Fibroblast of villous mesenchyme (primary cell): ENCODE measurements around the gene SEL1L. TPM values are rescaled to one million over a fixed set of nuclear protein-coding genes. Genes with fewer than 3 reads are reported as not detected.

Experiments
- DNase-seq: peaks from one replicate; pipeline ENCODE4 v3.0.0-alpha.2; 2010; ENCODE audit warnings: low read depth
- H3K4me3 ChIP-seq: 2 replicates; pipeline ENCODE4 v1.5.1; 2011; ENCODE audit warnings: low read depth, mild to moderate bottlenecking, low read length
- total RNA-seq: library from RNA; depleted of rRNA; stranded (reverse); fragments of >200 nt; gene quantifications from 2 replicates; pipeline ENCODE4 v1.2.3, GENCODE V29; 2012
- TF ChIP-seq, protein P1 (sequence below): IDR thresholded peaks from 2 replicates; pipeline ENCODE4 v1.5.1; 2012; ENCODE audit warnings: low read depth, mild to moderate bottlenecking, low read length; ENCODE audit not compliant: insufficient read depth

The SEL1L gene
- total RNA-seq, 1 donor: 97.6 TPM

DNA sequence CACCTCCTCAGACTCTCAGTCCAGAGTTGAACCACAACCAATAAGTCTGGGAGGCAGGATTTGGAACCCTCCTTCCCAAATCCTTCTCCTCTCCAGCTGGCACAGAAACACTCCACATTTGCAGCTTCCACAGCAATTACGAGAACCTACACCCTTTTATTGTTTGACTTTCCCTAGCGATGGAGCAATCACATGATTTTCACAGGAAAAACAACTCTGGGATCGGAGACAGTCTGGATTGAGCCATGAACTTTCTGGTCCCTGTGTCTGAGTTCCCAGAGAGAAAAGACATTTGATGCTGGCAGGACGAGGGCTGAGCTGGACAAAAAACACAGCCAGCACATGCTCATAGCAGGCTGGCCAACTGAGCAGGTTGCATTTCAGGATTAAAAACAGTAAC lies 84.5 kb downstream of the SEL1L start:
- DNase-seq: no peak
- no peak overlapping the region for H3K4me3 ChIP-seq
- TF ChIP-seq, protein P1, sequence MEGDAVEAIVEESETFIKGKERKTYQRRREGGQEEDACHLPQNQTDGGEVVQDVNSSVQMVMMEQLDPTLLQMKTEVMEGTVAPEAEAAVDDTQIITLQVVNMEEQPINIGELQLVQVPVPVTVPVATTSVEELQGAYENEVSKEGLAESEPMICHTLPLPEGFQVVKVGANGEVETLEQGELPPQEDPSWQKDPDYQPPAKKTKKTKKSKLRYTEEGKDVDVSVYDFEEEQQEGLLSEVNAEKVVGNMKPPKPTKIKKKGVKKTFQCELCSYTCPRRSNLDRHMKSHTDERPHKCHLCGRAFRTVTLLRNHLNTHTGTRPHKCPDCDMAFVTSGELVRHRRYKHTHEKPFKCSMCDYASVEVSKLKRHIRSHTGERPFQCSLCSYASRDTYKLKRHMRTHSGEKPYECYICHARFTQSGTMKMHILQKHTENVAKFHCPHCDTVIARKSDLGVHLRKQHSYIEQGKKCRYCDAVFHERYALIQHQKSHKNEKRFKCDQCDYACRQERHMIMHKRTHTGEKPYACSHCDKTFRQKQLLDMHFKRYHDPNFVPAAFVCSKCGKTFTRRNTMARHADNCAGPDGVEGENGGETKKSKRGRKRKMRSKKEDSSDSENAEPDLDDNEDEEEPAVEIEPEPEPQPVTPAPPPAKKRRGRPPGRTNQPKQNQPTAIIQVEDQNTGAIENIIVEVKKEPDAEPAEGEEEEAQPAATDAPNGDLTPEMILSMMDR: no peak

DNA sequence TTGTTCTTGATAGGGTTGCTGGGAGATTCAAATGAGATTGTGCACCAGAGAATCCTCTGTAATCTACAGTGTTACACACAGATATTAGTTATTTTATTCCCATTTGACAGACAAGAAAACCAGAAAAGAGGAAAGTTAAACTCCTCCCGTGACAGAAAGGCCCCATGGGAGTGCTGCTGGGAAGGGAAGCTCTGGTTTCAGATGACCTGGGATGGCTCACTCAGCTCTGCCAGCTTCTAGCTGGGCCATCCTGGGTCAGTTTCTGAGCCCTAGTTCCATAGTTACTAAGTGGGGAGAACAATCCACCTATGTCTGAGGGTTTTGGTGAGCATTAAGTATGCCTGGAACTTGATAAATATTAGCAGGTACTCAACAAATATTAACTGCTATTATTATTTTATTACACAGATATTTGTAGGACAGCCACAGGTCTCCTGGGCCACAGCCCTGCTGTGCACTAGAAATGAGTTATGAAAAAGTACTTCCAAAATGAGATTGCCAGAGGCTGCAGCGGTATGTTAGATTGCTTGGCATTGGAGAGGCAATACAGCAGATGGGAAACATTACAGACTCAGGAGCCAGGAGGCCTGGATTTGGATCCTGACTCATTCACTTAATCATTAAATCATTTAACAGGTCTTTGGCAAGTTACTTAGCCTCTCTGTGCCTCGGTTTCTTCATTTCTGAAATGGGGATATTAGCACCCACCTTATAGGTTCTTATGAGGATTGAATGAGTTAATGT lies 86.5 kb downstream of the SEL1L start:
- H3K4me3 ChIP-seq: no peak overlapping the region
- no peak for DNase-seq
- TF ChIP-seq, protein P1: no peak

DNA sequence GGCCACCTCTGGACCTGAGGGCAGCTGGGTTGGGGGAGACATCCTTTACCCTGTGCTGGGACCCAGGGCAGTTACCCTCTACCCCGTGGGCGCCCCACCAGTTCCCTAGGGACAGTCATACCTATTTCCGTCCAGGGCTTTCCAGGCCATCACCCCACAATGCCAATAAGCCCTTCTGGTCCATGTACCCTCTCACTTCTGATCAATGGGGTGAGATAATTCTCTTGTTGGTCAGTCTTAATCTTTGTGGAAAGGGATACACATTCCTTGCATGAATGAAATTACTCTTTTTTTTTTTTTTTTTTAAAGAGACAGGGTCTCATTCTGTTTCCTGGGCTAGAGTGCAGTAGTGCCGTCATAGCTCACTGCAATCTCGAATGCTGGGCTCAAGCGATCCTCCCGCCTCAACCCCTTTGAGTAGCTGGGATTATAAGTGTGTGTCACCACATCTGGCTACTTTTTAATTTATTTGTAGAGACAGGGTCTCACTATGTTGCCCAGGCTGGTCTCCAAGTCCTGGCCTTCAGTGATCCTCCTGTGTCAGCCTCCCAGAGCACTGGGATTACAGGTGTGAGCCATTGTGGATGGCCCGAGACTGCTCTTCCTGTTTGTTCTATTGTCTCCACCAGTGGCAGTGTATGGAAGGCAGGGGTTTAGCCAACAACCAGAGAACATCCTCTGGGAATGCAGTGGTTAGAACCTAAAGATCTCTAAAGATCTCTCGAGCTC lies 87.2 kb downstream of the SEL1L start:
- H3K4me3 ChIP-seq: no peak overlapping the region
- TF ChIP-seq, protein P1: no peak
- DNase-seq: no peak

DNA sequence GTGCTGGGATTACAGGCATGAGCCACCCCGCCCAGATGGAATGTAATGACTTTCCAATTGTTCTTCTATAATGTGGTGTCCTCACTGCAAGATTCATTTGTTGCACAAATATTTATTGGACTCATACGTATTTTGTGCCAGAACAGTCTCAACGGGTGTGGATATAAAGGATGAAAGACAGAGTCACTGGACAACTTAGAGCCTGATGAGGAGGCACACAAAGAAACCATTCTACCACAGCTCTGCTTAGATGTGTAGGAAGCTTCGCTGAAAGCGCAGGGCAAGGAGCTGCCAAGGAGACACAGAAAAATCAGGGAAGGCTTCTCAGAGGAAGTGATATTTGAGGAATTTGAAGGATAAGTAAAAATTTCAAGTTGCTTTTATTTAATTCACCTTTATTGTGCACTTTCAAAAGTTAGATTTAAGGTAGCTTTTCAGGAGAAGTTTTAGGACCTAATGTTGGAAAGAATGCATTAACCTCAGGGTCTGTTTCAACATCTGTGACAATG lies 92.0 kb downstream of the SEL1L start:
- TF ChIP-seq, protein P1: no peak
- H3K4me3 ChIP-seq: no peak overlapping the region
- DNase-seq: no peak

DNA sequence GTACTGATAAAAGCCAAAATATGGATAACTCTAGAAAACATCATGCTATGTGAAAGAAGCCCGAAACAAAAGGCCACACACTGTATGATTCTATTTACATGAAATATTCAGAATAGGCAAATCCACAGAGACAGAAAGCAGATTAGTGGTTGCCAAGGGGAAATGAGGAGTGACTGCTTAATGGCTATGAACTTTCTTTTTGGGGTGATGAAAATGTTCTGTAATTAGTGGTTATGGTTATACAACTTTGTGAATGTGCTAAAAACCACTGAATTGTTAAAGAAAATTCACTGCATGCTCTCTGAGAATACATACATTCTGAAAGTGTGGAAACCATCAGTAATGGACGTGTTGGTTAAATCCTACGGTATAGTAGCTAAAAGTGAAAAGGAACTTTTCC lies 93.6 kb downstream of the SEL1L start:
- TF ChIP-seq, protein P1: no peak
- DNase-seq: no peak
- H3K4me3 ChIP-seq: no peak overlapping the region

DNA sequence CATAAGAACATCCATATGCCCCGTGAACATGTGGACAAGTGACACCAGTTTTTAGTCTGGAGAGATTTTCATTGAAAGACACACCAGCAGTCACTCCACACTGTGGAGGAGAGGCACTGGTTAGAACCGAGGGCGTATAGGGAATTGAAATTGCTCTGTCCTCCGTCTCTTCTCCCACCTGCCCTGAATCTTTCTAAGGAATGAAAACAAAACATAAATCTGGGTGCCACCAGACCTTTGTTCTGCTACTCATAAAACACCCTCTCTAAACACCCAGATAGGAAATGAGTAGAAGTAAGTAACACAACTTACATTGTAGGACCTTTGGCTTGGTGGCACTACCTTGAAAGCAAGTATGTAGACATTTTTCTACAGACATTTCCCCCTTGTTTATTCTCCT lies 96.4 kb downstream of the SEL1L start:
- no peak for DNase-seq
- no peak overlapping the region for H3K4me3 ChIP-seq
- TF ChIP-seq, protein P1: no peak
